K562 (cell line): ENCODE results near the gene SLC25A48. TPM values are rescaled to one million over a fixed set of nuclear protein-coding genes. Genes with fewer than 3 reads are reported as not detected.

Source experiments
- ATAC-seq: fragments of 200-7000 bp; cut with Tn5 transposase; 3 replicates; pipeline ENCODE4 v1.9.1; 2020; ENCODE audit warnings: moderate library complexity
- BruUV-seq: library from RNA; stranded (reverse); fragments of 400-500 nt; replicated peaks from 2 replicates; lab custom pipeline; 2021; lab: Mats Ljungman, UMichigan
- CTCF ChIA-PET: fragments of 300-600 bp; formaldehyde crosslinking; extraction: SDS; loops from one replicate; lab custom pipeline; 2021; ENCODE audit warnings: low intra/inter-chr PET ratio; lab: Yijun Ruan, JAX
- POLR2A ChIA-PET: fragments of 300-600, 350-650 bp; sonication (Branson Sonifier 250); formaldehyde crosslinking; extraction: SDS; loops from one replicate; lab custom pipeline; 2021; ENCODE audit warnings: antibody characterized with exemption, inconsistent platforms; lab: Yijun Ruan, JAX
- DNase-seq, 4 experiments: peaks; one replicate each; pipeline versions ENCODE4 v3.0.0 to v3.0.0-alpha.2; 2011 to 2018; ENCODE audit warnings: low spot score in 3 of 4, mixed read lengths in 3 of 4; ENCODE audit errors: extremely low read depth in 1 of 4
- FAIRE-seq: peaks from 2 replicates; lab custom pipeline; 2011; peaks lifted over from hg19 to GRCh38; lab: Jason Lieb, UNC
- H2AFZ ChIP-seq: 2 replicates; pipeline ENCODE4 v1.6.0; 2011; ENCODE audit warnings: low read depth, low read length, control low read depth, inconsistent platforms
- H3K27ac ChIP-seq: fragments of 200-600 bp; 3 replicates; pipeline ENCODE4 v1.8.0; 2011; ENCODE audit warnings: low read depth, mild to moderate bottlenecking, control low read depth, inconsistent platforms, low read length, moderate library complexity, mixed read lengths; ENCODE audit errors: extremely low read depth
- H3K27me3 ChIP-seq, 2 experiments: fragments of 300-600 bp in 1 of 2; 2 replicates in 1 of 2; 3 replicates in 1 of 2; pipeline versions ENCODE4 v1.6.0 to v1.8.0; 2011; ENCODE audit warnings: inconsistent platforms in 2 of 2, low read length in 2 of 2, mild to moderate bottlenecking in 1 of 2, mixed read lengths in 1 of 2, moderate library complexity in 1 of 2; ENCODE audit not compliant: control insufficient read depth in 2 of 2, insufficient read depth in 2 of 2
- H3K36me3 ChIP-seq: fragments of 300-600 bp; 3 replicates; pipeline ENCODE4 v1.8.0; 2011; ENCODE audit warnings: mild to moderate bottlenecking, low read length, inconsistent platforms; ENCODE audit not compliant: control insufficient read depth, insufficient read depth
- H3K4me1 ChIP-seq, 2 experiments: fragments of 200-600 bp in 1 of 2; replicated peaks in 1 of 2; 2 replicates in 1 of 2; 3 replicates in 1 of 2; pipeline versions ENCODE4 v1.5.1 to v1.8.0; 2011; ENCODE audit warnings: inconsistent platforms in 2 of 2, low read length in 2 of 2, mild to moderate bottlenecking in 1 of 2, mixed read lengths in 1 of 2, moderate library complexity in 1 of 2; ENCODE audit not compliant: control insufficient read depth in 2 of 2, insufficient read depth in 2 of 2
- H3K4me2 ChIP-seq: 2 replicates; pipeline ENCODE4 v1.6.1; 2011; ENCODE audit warnings: low read length, control low read depth, inconsistent platforms, mixed read lengths; ENCODE audit not compliant: insufficient read depth
- H3K4me3 ChIP-seq: fragments of 200-600 bp; sonication (generic), shearing (Covaris generic); 2 replicates; pipeline ENCODE4 v1.5.1; 2016; ENCODE audit warnings: control low read depth, inconsistent platforms
- H3K79me2 ChIP-seq: fragments of 200-600 bp; 3 replicates; pipeline ENCODE4 v1.8.0; 2011; ENCODE audit warnings: low read length, inconsistent platforms; ENCODE audit not compliant: control insufficient read depth, insufficient read depth
- H3K9ac ChIP-seq, 2 experiments: 2 replicates each; pipeline versions ENCODE4 v1.6.0 to v1.6.1; 2011; ENCODE audit warnings: low read depth in 2 of 2, low read length in 2 of 2, control low read depth in 1 of 2, inconsistent platforms in 1 of 2, mild to moderate bottlenecking in 1 of 2, mixed read lengths in 1 of 2; ENCODE audit not compliant: insufficient read depth in 1 of 2
- H3K9me1 ChIP-seq: one replicate; pipeline ENCODE4 v1.6.0; 2011; ENCODE audit warnings: inconsistent platforms, mild to moderate bottlenecking, low read length, moderate library complexity; ENCODE audit not compliant: control insufficient read depth, insufficient read depth
- H3K9me3 ChIP-seq: replicated peaks from 2 replicates; pipeline ENCODE4 v1.5.1; 2011; ENCODE audit warnings: low read depth, low read length, inconsistent platforms; ENCODE audit not compliant: control insufficient read depth, insufficient read depth
- H4K20me1 ChIP-seq: replicated peaks from 2 replicates; pipeline ENCODE4 v1.6.1; 2011; ENCODE audit warnings: low read length, inconsistent platforms, mixed read lengths; ENCODE audit not compliant: control insufficient read depth, insufficient read depth
- ATF3 ChIP-seq, 2 experiments: fragments of 450-650 bp in 1 of 2; sonication (generic) in 1 of 2; formaldehyde crosslinking in 1 of 2; IDR thresholded peaks in 1 of 2; conservative IDR thresholded peaks in 1 of 2; 2 replicates each; pipeline versions ENCODE4 v1.6.1 to v1.8.1; 2016 to 2023; ENCODE audit warnings: mild to moderate bottlenecking in 2 of 2, moderate library complexity in 2 of 2, inconsistent platforms in 1 of 2, missing genetic modification reagents in 1 of 2
- CEBPB ChIP-seq: fragments of 450-650 bp; IDR thresholded peaks from 2 replicates; pipeline ENCODE4 v1.6.1; 2016; ENCODE audit warnings: missing genetic modification characterization, missing compliant biosample characterization
- CEBPG ChIP-seq, 3 experiments: fragments of 200-800 bp in 1 of 3; sonication (Bioruptor generic) in 1 of 3; sonication (generic) in 1 of 3; formaldehyde crosslinking in 1 of 3; IDR thresholded peaks in 2 of 3; conservative IDR thresholded peaks in 1 of 3; 2 replicates each; pipeline versions ENCODE4 v1.6.1 to v1.8.0; 2016 to 2022; ENCODE audit warnings: missing compliant biosample characterization in 2 of 3, missing genetic modification characterization in 2 of 3, mild to moderate bottlenecking in 1 of 3, missing genetic modification reagents in 1 of 3
- DPF2 ChIP-seq: fragments of 450-650 bp; IDR thresholded peaks from 2 replicates; pipeline ENCODE4 v1.6.1; 2016
- GABPB1 ChIP-seq: sonication (generic); formaldehyde crosslinking; IDR thresholded peaks from 2 replicates; pipeline ENCODE4 v1.8.0; 2022; ENCODE audit warnings: mild to moderate bottlenecking, missing genetic modification reagents
- GABPB2 ChIP-seq: fragments of 250-450 bp; sonication (Bioruptor Pico); conservative IDR thresholded peaks from 2 replicates; pipeline ENCODE4 v1.5.1; 2021; ENCODE audit warnings: mild to moderate bottlenecking
- GATAD2B ChIP-seq: fragments of 450-650 bp; IDR thresholded peaks from 2 replicates; pipeline ENCODE4 v1.6.1; 2017; ENCODE audit warnings: mild to moderate bottlenecking, borderline replicate concordance
- ILF3 ChIP-seq: fragments of 450-650 bp; IDR thresholded peaks from 2 replicates; pipeline ENCODE4 v1.6.1; 2018; ENCODE audit warnings: antibody characterized with exemption, mild to moderate bottlenecking, moderate library complexity, borderline replicate concordance
- JUNB ChIP-seq: fragments of 450-650 bp; formaldehyde crosslinking; conservative IDR thresholded peaks from 2 replicates; pipeline ENCODE4 v1.4.0; 2020; ENCODE audit warnings: mild to moderate bottlenecking
- POLR2B ChIP-seq: fragments of 450-650 bp; IDR thresholded peaks from 2 replicates; pipeline ENCODE4 v1.6.1; 2018; ENCODE audit warnings: low read depth; ENCODE audit not compliant: partially characterized antibody
- TAF1 ChIP-seq: IDR thresholded peaks from 2 replicates; pipeline ENCODE4 v1.6.1; 2011; ENCODE audit warnings: mild to moderate bottlenecking, low read length, moderate library complexity; ENCODE audit not compliant: insufficient read depth, control insufficient read depth, severe bottlenecking; ENCODE audit errors: extremely low read depth
- TEAD2 ChIP-seq: fragments of 450-650 bp; IDR thresholded peaks from 2 replicates; pipeline ENCODE4 v1.6.1; 2016; ENCODE audit warnings: missing genetic modification characterization, control low read depth, missing compliant biosample characterization
- VEZF1 ChIP-seq: fragments of 200-800 bp; sonication (Bioruptor generic); IDR thresholded peaks from 2 replicates; pipeline ENCODE4 v1.6.1; 2017; ENCODE audit warnings: missing genetic modification characterization, missing compliant biosample characterization
- WGBS: fragments of 100-300 bp; shearing (Covaris generic); methylation state at CpG from one replicate; pipeline ENCODE4 v1.1.6; 2016; ENCODE audit warnings: low coverage, mixed read lengths; ENCODE audit not compliant: insufficient coverage; ENCODE audit errors: missing lambda C conversion rate; 5-methylcytosine and 5-hydroxymethylcytosine counted together
- in situ Hi-C: fragments of 300-500 bp; cut with MboI; formaldehyde crosslinking; loops from 4 replicates; pipeline ENCODE4 v1.15.0; 2018; ENCODE audit warnings: inconsistent platforms, mixed read lengths
- intact Hi-C: fragments of 100-400 bp; cut with micrococcal nuclease; formaldehyde crosslinking; loops from 2 replicates; pipeline ENCODE4 v1.14.2; 2022
- polyA plus RNA-seq, 8 experiments: library from polyadenylated mRNA; depleted of rRNA in 4 of 8; stranded (reverse) in 5 of 8; unstranded in 3 of 8; fragments of >200 nt; fragmentation: Nextera tagmentation in 2 of 8; fragmentation: Illumina TruSeq in 1 of 8; extraction: Ambion mirVana in 2 of 8; extraction: Trizol in 1 of 8; gene quantifications; 2 replicates each; pipeline versions ENCODE4 v1.2.1 to v1.2.3, GENCODE V29; 2011 to 2014; ENCODE audit warnings: inconsistent platforms in 1 of 8, missing spikeins in 1 of 8
- total RNA-seq, 7 experiments: library from RNA; depleted of rRNA in 6 of 7; stranded (reverse); fragments of >200 nt in 6 of 7; fragmentation: Illumina TruSeq in 2 of 7; extraction: Trizol in 2 of 7; gene quantifications; 2 replicates each; pipeline versions ENCODE4 v1.2.1 to v1.2.3, GENCODE V29; 2011 to 2021; ENCODE audit warnings: low replicate concordance in 1 of 7

SLC25A48 gene
- total and polyA plus RNA-seq, 9 of the 15 experiments (the other 6 are each of a cell fraction or from before 2014, with no cell fraction given), result 0.08 to 0.35 (median 0.23) TPM; not detected in 1

- TF ChIP-seq GATAD2B (no peak), TEAD2 (tag) (no peak), ILF3 (no peak), GABPB2 (CRISPR knock-in tag) (no peak)
- TF ChIP-seq, all 486 proteins: peak for 0
These were observed 12.7 kb upstream of the SLC25A48 start (continued) for GRCh38 chr5:135821802-135822201.

- Histone ChIP-seq H3K27ac (no peak overlapping the region), H3K36me3 (no peaks in the 10 kb centered on the region), H3K9ac (no peak overlapping the region), H3K27me3 (peaks cover 0 to 19% of the 10 kb centered on the region in 2 experiments; a peak in 2 of 5 replicates), H3K4me3 (no peak overlapping the region), H3K79me2 (no peaks in the 10 kb centered on the region), H3K4me1 (no peaks in the 10 kb centered on the region), H2AFZ (no peak overlapping the region), H4K20me1 (peaks cover 4% of the 10 kb centered on the region; the same call in 1 of the 2 replicates), H3K4me2 (no peak overlapping the region), H3K9me1 (no peaks in the 10 kb centered on the region), H3K9me3 (no peaks in the 10 kb centered on the region)
- ChIA-PET POLR2A (interaction anchor here (0.6 kb wide), 1 partner anchor 8 kb away, joined by 3 read pairs; no protein-coding TSS in a partner anchor), CTCF (no interaction called here)
- BruUV-seq, result no TSS peak
- DNase-seq (no peak), FAIRE-seq (no peak), ATAC-seq (no peak)
- TF ChIP-seq CEBPG (CRISPR knock-in tag; IDR thresholded peaks at IDR 0.05) (peak; percentile 62; the same call in 1 of the 2 replicates), CEBPG (tag; conservative IDR thresholded peaks at IDR 0.05 in 1 of 2, IDR thresholded peaks at IDR 0.05 in 1 of 2) (peak; percentile 64 to 71), POLR2B (no peak), VEZF1 (CRISPR knock-in tag) (no peak), TAF1 (no peak), GABPB1 (CRISPR knock-in tag) (no peak), JUNB (no peak), ATF3 (IDR thresholded peaks at IDR 0.05) (peak; percentile 81), ATF3 (CRISPR knock-in tag; conservative IDR thresholded peaks at IDR 0.05) (no peak), DPF2 (no peak), CEBPB (tag) (peak; percentile 49; the same call in 1 of the 2 replicates)
- intact Hi-C loops, result no loop called here
- WGBS, result 0% methylated on average over 2 of the region's 2 CpGs
- in situ Hi-C loops, result no loop called here
These were observed 12.2 kb upstream of the SLC25A48 start for GRCh38 chr5:135822286-135822685.
